Measurements from ENCODE around the gene ABCD3.
A peak's percentile ranks its signal among the peaks of the same experiment; 100 is the strongest.

The ABCD3 gene

DNA sequence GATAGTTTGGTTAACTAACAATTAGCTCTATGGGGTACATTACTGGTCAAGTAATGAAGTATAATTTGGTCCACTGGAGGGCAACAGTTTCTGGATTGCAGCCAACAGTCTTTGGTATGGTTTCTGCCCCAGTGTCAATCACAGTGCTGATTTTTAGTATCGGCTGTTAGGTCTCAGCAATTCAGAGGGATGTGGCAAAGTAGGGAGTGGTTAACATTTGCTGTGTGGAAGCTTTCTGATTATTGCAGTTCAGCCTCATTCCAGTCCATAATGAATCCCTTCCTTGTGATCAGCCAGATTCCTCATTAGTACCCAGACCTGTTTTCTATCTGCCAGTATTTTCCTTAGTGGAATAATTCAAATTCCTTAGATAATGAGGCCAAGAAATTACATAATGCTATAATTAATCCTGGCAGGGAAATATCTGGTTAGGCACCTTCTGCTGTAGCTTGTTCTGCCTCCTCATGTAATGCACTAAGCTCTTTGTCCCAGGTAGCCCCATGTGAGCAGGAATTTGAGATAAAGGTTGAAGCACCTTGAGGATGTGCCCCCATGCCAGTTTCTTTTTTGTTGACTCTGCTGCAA, 109.3 kb downstream of the ABCD3 start:
- DNase-seq (ENCODE audit: low read depth), result no peak

DNA sequence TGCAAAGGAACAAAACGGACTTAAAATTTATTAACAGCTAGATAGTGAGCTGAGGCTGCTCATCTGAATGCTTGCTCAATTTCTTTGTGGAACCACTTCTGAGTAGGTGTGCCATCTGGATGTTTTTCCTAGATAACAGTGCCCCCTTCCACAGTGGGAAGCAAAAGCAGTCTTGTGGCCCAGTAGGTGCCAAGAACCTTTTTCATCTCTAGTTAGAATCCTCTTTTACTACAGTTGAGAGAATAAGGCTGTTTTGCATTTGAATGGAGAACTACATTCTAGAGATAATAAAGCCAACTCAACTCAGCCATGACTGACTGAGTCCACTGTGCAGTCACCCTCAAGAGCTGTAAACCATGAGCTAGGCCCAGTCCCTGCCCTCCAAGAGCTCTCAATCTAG, 110.1 kb downstream of the ABCD3 start:
- DNase-seq (ENCODE audit: low read depth), result no peak

- no peak for DNase-seq (ENCODE audit: low read depth)
Measured at GRCh38 chr1:94528826-94529225, 110.6 kb downstream of the ABCD3 start.

DNA sequence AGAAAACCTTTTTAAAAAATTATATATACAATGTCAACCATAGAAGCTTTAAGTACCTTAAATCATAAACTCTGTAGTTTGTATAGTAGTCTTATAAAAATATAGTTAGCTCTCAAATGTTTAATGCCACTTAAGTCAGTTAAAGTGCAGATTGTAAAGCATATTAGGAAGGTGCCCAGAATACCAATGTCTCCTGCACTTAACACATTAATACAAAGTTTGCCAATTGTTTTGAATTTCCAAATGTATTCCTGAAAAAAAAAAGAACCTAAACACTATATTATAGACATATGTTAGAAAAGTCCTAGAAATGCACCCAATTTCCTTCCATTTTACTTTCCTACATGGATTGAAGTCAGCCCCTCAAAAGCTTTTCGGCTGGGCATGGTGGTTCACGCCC, 111.2 kb downstream of the ABCD3 start:
- no peak for DNase-seq (ENCODE audit: low read depth)

DNA sequence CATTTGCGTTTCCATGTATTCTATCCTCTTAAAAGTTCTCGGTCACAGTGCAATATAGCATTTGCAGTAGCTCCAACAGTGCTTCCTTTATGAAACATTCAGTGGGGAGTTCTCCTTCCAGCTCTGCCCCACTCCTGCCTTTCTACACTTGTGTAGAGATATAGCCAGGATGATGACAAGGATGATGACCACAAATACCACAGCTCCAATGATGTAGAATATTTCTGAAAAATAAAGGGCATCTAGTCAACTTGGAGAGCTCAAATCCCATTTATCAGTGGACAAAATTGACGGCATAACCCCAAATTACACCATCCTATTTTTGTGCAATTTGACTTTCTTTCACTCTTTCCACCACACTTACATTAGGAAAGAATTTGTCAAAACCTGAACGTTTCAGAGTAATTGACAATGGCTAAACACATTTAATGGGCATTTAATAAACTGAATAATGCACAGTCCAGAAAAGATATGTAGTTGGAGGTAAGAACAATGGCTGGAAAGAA, 112.2 kb downstream of the ABCD3 start:
- DNase-seq (ENCODE audit: low read depth), result no peak

- no peak for DNase-seq (ENCODE audit: low read depth)
Measured at GRCh38 chr1:94531664-94532063, 113.5 kb downstream of the ABCD3 start.

GRCh38 chr1:94532077-94532476, 113.9 kb downstream of the ABCD3 start:
- no peak for DNase-seq (ENCODE audit: low read depth)

DNA sequence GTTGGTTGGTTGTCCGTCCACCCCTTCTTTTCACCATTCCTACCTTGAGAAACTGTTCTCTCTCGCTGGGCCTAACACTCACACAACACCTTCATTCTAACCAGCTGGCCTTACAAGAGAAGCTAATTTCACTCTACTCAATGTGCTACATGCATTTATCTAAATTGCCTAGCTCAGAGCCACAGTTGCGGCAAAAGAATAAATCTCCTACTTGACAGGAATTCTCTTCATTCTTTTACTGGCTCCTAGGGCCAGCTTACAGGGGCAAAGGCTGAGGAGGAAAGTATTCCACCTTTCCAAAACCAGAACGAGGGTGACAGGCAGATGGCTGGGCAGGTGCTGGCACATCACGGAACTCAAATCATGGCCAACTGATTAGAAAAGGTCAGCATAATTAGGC, 116.9 kb downstream of the ABCD3 start:
- DNase-seq (ENCODE audit: low read depth), result no peak

GRCh38 chr1:94535879-94536278, 117.7 kb downstream of the ABCD3 start:
- no peak for DNase-seq (ENCODE audit: low read depth)

DNA sequence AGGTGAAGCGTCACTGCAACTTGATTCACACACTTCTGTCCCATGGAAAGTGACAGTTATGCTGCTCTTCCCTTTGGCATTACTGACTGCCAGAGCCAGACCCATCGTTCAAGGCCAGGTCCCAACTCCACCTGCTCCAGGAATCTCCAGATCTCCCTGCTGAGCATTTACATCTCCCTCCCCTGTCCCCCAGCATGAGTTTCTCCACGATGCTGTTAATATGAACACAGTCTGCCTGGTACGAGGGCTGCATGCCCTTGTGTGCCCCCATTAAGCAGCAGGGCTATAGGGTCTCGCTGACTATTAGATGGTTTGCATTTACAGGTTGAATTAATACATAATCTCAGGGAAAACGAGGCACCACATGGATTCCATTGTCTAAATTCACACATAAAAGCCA, 119.1 kb downstream of the ABCD3 start:
- DNase-seq (ENCODE audit: low read depth), result no peak

- no peak for DNase-seq (ENCODE audit: low read depth)
Measured at GRCh38 chr1:94538243-94538827, 120.1 kb downstream of the ABCD3 start.

DNA sequence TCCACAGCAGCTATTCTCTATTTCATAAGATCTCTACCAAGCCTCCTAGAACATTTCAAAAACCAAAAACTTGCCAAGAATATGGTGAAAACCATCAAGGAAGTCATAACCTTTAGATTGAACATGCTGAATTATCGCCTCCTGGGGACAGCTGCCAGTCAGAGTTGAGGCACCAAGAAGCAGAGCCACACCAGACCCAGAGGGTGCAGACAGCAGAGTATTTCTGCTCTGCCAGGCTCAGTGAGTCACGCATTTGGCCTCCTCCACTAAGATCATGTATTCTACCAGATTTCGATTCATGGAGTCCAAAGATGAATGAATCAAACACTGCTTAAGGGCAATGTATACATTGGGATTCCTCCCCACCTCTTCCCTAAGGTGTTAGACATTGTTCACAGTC, 121.3 kb downstream of the ABCD3 start:
- no peak for DNase-seq (ENCODE audit: low read depth)

DNA sequence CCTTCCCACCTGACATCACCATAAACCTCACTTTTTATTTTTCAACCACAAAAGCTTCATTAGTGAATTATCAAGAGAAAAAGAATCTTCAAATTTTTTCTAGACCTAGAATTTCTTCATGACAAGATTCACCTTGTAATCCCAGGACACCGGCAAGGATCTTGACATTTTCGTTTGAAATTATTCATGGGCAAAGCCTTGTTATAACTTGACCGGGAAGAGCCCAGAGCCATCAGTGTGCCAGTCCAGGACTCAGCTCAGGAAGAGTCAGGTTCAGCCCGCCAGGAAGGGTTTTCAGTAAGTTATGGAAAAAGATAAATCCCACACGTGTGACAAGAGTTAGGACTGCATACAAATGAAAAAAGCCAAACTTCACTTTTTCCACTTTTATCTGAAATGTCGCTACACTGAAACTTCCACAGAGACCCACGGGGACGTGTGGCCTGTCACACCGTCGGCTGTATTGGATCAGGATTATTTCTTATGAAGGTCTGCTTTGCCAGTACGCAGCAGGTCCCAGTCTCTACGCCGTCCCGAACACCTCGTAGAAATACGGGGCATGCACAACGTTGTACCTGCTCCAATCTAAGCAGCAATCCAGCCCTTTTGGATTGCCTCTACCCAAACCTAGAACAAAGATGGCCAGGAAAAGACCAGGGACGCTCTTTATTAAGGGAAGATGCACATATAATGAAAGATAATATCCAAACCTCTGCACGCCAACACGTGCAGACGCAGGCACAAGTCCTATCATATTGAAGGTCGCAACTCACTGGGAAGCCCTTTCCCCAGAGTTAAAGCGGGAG, 122.5 kb downstream of the ABCD3 start:
- DNase-seq (ENCODE audit: low read depth), result no peak

DNA sequence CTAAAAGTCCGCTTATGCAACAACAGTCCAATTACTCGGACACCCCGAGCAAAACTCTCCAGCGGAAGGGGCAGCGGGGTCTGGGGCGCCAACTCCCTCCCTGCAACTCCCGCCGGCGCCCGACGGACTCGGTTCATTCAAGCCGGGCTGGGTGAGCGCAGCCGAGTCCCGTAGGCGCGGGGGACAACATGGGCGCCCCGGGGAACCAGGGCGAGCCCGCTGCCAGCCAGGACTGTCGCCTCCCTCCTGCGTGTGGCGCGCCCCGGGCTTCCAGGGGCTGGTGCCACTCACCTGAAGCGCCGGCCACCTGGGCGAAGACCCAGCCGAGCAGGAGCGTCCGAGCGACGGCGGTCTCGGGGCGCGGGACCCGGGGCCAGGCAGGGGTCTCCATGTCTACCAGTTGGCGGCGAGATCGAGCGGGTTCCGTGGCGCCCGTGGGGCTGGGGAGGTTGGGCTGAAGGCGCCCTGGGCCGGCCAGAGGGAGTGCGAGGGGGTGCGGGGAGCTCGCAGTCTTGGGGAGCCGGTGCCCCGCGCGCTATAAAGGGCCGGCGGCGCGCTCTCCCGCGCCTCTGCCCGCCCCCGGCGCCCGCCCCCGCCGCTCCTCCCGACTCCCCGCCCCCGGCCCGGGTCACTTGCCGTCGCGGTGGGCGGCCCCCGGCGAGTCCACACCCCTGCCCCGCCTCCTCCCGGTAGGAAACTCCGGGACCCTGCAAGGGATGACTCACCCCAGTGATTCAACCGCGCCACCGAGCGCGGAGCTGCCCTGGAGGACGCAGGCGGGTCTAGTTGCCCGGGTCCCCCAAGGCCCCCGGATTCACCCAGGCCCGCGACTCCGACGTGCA, 123.3 kb downstream of the ABCD3 start, which contains the start of gene F3:
Gene F3 (minus strand): TSS at position 514 of the 842 bp plus-strand sequence. CDS start 123 bp downstream, at position 391.
- peak; percentile 51 for DNase-seq (ENCODE audit: low read depth)

DNA sequence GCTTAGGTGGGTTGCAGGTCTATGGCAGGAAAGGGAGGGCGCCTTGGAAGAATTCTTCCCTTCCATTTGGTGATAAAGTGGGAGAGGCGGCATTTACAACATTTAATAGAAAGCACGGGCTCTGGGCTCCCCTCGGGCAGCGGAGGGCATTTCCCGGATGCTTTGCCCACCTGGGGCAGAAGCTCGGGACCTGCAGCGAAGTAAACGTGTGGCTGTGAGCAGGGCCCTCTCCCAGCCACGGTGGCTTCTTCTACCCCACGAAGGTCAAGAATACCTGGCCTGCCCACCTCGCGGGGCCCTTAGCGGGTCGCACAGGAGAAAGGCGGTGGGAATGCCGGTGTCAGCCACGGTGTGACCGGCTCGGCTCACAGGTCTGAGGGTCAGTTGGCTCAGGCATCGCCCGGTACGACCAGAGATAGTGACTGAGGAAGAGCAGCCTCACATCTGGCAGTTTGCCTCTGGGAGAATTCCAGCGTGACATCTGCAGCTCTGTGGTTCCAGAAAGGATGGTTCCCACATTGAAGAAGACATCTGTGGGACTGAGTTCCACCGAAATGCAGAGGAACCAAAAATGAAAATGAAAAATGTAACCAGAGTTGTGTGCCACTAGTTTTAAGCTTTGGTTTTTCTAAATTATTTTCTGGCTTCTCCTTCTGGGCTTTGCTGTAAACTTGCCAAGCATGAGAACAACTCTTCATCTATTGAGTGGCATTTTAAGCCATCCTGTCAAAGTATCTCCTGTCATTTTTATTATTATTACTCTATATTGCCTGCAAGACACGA, 124.1 kb downstream of the ABCD3 start:
- no peak for DNase-seq (ENCODE audit: low read depth)

GRCh38 chr1:94543001-94543400, 124.8 kb downstream of the ABCD3 start:
- no peak for DNase-seq (ENCODE audit: low read depth)

DNA sequence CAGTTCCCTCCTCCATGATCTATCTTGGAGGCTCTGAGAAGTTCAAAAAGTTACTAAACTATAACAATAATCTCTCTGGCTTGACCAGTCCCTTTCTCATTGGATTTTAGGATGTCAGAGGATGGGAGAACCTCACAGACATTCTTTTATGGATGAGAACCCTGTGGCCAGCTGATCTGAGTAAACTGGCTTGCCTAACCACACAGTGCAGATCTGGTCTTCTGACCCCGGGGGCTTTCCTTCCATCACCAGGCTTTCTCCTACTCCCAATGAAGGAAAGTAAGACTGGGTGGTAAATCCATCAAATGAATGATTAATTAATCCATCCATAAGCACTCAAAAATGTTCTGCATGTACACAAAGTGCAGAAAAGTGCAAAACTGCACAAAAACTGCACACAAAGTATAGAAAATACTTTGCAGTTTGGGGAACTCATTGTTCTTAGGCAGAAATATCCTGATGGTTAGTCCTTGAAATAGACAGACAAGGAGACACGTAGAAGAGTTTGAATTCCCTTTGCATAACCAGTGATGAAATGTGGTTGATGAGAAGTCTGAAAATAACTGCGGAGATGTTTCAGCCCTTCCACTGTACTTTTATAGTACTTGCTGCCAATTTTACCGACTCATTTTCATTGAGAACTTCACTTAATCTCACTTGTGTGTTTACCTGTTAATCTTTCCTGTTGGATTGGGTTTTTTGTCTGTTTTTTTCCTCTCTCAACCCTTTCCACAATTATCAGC, 125.9 kb downstream of the ABCD3 start:
- DNase-seq (ENCODE audit: low read depth), result no peak

DNA sequence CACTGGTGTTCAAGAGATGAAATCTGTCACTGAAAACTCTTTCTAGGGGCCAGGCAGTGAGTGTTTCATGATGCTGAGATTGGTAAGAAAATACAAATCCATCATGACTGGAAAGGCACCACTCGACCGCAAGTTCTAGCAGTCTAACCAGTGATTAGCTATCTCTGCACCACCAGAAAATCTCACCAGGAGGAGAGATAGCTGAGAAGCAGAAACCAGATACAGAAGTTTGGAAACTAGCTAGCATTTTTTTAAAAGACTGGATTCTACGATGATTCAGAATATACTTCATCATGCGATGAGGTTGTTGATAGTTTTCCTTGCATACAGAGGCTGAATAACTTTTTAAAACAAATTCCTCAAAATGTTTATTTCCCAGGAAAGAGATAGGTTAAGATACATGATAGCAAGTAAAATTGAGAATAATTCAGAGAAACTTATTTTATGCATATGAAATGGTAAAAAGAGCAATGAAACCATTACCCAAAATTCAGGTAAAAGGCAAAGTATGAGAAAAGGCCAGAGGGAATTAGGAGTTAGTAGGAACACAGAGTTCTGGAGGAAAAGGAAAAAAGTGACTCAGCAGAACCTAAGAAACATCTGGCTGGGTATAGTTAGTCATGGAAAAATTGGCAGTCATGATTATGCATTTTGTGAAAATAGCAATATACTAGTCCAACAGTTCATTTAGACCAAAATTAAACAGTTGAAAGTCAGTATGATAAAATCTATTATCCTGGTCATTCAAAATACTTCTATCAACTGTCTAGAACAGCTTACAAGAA, 126.7 kb downstream of the ABCD3 start:
- no peak for DNase-seq (ENCODE audit: low read depth)

DNA sequence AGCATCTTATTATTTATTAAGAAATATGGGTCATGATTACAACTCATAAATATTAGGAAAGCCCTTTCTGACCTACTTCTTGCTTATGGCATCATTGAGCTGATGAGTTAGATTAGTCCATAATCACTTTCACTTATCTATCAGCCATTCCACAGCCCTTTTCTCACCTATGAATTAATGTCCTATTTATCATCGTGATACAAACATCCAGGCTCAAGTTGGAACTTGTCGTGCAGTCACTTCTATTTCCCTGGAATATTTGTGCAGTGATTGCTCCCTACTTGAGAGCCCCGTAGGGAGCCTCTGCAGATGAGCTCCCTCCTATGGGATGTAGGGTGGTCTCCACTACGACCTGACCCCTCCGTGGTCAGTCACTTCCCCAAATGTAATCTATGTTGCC, 131.5 kb downstream of the ABCD3 start:
- DNase-seq (ENCODE audit: low read depth), result no peak

DNA sequence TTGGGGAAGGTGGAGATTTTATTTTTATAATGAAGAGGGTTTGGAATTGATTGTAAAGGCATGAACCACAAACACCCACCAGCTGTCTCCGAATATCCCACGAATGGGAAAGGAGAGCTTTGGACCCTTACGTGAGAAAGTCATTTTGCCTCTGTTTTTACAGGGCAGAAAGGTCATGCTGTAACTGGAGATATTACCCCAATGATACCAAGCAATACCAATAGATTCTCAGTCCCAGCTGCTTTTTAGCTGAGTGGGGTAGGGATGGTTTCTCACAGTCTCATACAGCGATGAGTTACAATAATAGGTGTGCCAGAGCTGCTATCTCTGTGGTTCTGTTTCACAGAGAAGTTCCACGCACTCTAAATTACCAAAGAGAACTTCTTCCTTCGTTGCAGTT, 132.2 kb downstream of the ABCD3 start:
- DNase-seq (ENCODE audit: low read depth), result no peak

Data from activated gamma-delta T cell treated with anti-CD3 and anti-CD28 coated beads, Interleukin-2, amount 50 U/mL, for 16 hours (primary cell).